Measurements from ENCODE around the gene NDUFS8. TPM values are rescaled to one million over a fixed set of nuclear protein-coding genes. Genes with fewer than 3 reads are reported as not detected.

The NDUFS8 gene
- total RNA-seq, 1 donor: 66.1 TPM

- no peak for DNase-seq (ENCODE audit: low read depth)
- TF ChIP-seq CTCF (IDR thresholded peaks at IDR 0.05; ENCODE audit: insufficient read depth, low read length): no peak
- no peak overlapping the region for H3K4me3 ChIP-seq (ENCODE audit: low read depth, low read length)
Measured at GRCh38 chr11:68012044-68012842, 18.2 kb upstream of the NDUFS8 start.

GRCh38 chr11:68012843-68013610 is 17.5 kb upstream of the NDUFS8 start:
- no peak overlapping the region for H3K4me3 ChIP-seq (ENCODE audit: low read depth, low read length)
- DNase-seq (ENCODE audit: low read depth): peak; percentile 92
- TF ChIP-seq CTCF (IDR thresholded peaks at IDR 0.05; ENCODE audit: insufficient read depth, low read length): no peak

- DNase-seq (ENCODE audit: low read depth): no peak
- no peak for TF ChIP-seq CTCF (IDR thresholded peaks at IDR 0.05; ENCODE audit: insufficient read depth, low read length)
- H3K4me3 ChIP-seq (ENCODE audit: low read depth, low read length): no peak overlapping the region
Measured at GRCh38 chr11:68013611-68014156, 16.8 kb upstream of the NDUFS8 start.

- TF ChIP-seq CTCF (IDR thresholded peaks at IDR 0.05; ENCODE audit: insufficient read depth, low read length): no peak
Measured at GRCh38 chr11:68014157-68014946, 16.1 kb upstream of the NDUFS8 start.

GRCh38 chr11:68014947-68015447 is 15.5 kb upstream of the NDUFS8 start:
- DNase-seq (ENCODE audit: low read depth): no peak
- H3K4me3 ChIP-seq (ENCODE audit: low read depth, low read length): no peak overlapping the region
- TF ChIP-seq CTCF (IDR thresholded peaks at IDR 0.05; ENCODE audit: insufficient read depth, low read length): no peak

More at GRCh38 chr11:68014157-68014946, 16.1 kb upstream of the NDUFS8 start:
- DNase-seq (ENCODE audit: low read depth): peak; percentile 67
- no peak overlapping the region for H3K4me3 ChIP-seq (ENCODE audit: low read depth, low read length)

GRCh38 chr11:68015467-68015866 is 15.0 kb upstream of the NDUFS8 start:
- TF ChIP-seq CTCF (IDR thresholded peaks at IDR 0.05; ENCODE audit: insufficient read depth, low read length): no peak
- H3K4me3 ChIP-seq (ENCODE audit: low read depth, low read length): no peak overlapping the region
- DNase-seq (ENCODE audit: low read depth): no peak

Measured in fibroblast of the aortic adventitia (primary cell).